ENCODE results near the gene MRPS25.

- no peak for TF ChIP-seq EZH2 (IDR thresholded peaks at IDR 0.05; ENCODE audit: borderline replicate concordance, low read depth, low read length, severe bottlenecking)
- TF ChIP-seq CTCF (IDR thresholded peaks at IDR 0.05; ENCODE audit: borderline replicate concordance, extremely low read depth, low read length, poor library complexity, severe bottlenecking) = no peak
Measured at GRCh38 chr3:15112011-15112410, 46.9 kb upstream of the MRPS25 start.
